ENCODE results near the gene TSPAN5. TPM values are rescaled to one million over a fixed set of nuclear protein-coding genes. Genes with fewer than 3 reads are reported as not detected.
"Not testable (repeated sequence)": the region's sequence is repeated elsewhere in the genome, so short reads cannot be mapped to it uniquely, and the experiment has no call there.

The TSPAN5 gene
- total RNA-seq, 2 donors from 2014 or later, result 22.1 to 24.9 TPM

DNA sequence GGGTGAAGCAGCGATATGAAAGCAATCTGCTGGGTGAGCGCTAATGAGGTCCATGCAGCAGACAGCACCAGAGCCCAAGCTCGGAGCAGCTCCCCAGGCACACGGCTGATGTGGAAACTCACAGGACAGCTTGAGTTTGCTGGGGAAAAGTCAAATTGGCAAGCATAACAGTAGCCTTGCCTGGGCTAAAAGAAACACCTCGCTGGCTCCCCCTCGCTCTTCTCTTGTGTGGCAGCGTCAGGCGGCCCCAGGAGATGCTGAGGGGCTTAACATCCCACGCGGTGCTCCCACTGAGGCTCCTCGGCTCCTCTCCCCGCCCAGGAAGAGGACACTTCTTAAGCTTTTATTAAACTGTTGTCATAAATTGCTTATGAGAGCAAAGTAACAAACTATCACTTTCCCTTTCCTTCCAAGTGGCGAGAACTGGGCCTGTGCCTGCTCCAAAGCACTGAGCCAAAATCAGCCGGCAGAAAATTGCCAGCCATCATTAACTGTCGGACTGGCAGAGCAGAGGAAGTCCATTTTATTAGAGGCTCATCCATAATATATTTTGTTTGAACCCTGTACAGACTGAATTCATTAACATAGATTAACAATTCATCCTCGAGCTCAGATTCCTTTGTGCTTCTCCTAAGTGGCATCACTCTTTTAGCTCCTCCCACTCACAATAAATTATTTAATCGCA lies 111.4 kb downstream of the TSPAN5 start:
- no peaks in the 10 kb centered on the region for H3K9me3 Mint-ChIP-seq
- peaks cover 8 to 10% of the 10 kb centered on the region in 2 donors for H3K4me1 Mint-ChIP-seq (ENCODE audit: low read depth in 2 of 2)
- H3K4me3 Mint-ChIP-seq, result no peak overlapping the region
- peaks cover 8% of the 10 kb centered on the region for H3K36me3 Mint-ChIP-seq
- no peak for DNase-seq (ENCODE audit: low spot score)
- no peak overlapping the region for H3K27ac Mint-ChIP-seq
- H3K27me3 Mint-ChIP-seq, result no peaks in the 10 kb centered on the region
- no peak for ATAC-seq

DNA sequence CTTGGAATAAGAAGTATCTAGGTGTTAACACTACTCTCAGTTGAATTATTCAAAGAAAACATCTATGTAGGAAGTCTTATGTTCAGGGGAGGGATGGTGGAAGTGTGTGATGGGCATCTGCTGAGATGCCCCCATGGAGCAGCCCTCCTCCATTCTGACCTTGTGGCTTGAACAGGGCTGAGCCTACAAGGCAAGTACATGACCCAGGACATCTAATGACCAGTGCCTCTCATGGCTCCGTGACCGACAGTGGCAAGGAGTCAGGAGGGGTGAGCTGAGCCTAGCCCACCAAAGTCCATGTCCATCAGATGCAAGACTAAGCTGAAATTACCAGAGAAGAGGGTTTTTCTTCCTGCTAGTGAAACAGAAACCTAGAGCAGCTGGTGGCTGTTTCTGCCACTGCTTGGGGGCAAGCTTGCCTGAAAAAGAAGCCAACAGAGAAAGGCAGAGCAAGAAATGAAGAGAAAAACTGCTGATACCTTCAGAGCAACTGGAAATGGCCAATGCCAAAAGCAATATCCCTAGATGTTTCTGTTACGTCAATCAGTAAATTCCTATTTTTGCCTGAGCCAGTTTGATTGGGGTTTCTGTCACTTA lies 113.5 kb downstream of the TSPAN5 start:
- DNase-seq (ENCODE audit: low spot score) (no peak), ATAC-seq (no peak)
- H3K27ac Mint-ChIP-seq, result peak overlapping the region in 1 of 2 donors; percentile 30
- peaks cover 8 to 12% of the 10 kb centered on the region in 2 donors for H3K4me1 Mint-ChIP-seq (ENCODE audit: low read depth in 2 of 2)
- no peak overlapping the region for H3K4me3 Mint-ChIP-seq
- no peaks in the 10 kb centered on the region for H3K27me3 Mint-ChIP-seq
- no peaks in the 10 kb centered on the region for H3K9me3 Mint-ChIP-seq
- no peaks in the 10 kb centered on the region for H3K36me3 Mint-ChIP-seq

DNA sequence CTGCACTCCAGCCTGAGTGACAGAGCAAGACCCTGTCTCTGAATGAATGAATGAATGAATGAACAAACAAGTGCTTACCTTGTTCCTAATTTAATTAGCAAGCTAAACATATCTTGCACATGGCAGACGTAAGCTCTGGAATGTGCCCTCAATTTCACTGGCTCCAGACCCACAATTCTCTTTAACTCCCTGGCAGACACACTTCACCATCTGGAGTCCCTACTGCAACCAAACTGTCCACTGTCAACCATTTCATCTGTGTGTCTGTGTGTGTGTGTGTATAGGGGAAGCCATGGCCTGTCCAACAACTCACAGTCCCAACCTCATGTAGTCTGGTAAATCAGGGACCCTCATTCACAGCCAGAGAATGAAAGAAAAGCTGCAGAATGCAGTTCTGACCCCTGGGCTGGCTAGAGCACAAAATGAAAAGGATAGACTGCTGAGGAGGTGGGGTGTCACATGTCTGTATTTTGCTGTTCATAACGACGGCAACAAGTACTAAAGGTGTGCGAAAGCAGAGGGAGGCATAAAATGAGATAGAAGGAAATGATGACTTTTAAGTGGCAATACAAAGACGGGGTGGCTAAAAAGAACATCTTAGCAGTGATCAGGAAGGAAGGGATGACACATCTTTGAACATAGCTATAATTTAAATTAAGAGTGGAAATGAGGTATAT lies 114.1 kb downstream of the TSPAN5 start:
- no peak for ATAC-seq
- Mint-ChIP-seq H3K27ac (peak overlapping the region in 1 of 2 donors; percentile 30), H3K36me3 (no peaks in the 10 kb centered on the region), H3K9me3 (no peaks in the 10 kb centered on the region), H3K27me3 (no peaks in the 10 kb centered on the region), H3K4me1 (ENCODE audit: low read depth in 2 of 2) (peaks cover 8 to 12% of the 10 kb centered on the region in 2 donors), H3K4me3 (no peak overlapping the region)
- DNase-seq (ENCODE audit: low spot score), result no peak

DNA sequence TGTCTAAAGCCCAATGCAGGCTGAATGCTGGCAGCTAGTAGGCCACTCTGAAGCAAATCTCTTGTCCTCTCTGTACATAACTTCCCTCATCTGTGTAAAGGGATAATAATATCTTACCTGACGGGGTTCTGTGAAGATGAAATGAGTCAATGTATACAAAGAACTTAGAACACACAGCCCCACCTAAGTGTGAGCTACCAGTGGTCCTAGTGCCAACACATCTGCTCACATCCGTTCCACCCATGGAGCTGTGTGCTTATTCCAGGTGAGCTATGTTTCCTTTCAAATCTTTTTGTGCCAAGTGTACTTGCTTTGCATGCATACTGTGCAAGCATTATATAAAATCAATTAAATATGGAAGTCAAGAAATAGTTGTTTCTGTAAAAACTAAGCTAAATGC lies 116.4 kb downstream of the TSPAN5 start:
- no peak for ATAC-seq
- Mint-ChIP-seq H3K36me3 (no peaks in the 10 kb centered on the region), H3K4me3 (no peak overlapping the region), H3K27me3 (no peaks in the 10 kb centered on the region), H3K27ac (no peak overlapping the region), H3K9me3 (no peaks in the 10 kb centered on the region), H3K4me1 (ENCODE audit: low read depth in 2 of 2) (peaks cover 8 to 12% of the 10 kb centered on the region in 2 donors)
- DNase-seq (ENCODE audit: low spot score), result no peak

DNA sequence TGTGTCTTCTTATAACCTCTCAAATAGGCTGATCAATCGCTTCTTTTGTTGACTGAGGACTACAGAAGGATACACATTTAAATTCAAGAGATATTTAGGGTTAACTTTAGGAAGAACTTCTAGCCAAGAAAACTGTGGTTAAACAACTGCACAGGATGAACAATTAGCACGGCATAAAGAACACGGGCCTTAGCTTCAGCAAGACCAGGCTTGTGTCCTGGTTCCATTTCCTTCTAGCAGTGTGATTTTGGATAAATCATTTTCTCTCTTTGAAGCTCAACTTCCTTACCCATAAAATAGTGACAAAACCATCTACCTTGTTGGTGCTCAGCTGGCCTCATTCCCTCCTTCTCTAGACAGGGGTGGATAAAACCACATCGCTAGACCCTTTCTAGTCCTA lies 117.6 kb downstream of the TSPAN5 start:
- Mint-ChIP-seq H3K4me1 (ENCODE audit: low read depth in 2 of 2) (peaks cover 9 to 16% of the 10 kb centered on the region in 2 donors), H3K36me3 (peaks cover 1% of the 10 kb centered on the region), H3K27ac (no peak overlapping the region), H3K9me3 (no peaks in the 10 kb centered on the region), H3K27me3 (no peaks in the 10 kb centered on the region), H3K4me3 (no peak overlapping the region)
- ATAC-seq (no peak), DNase-seq (ENCODE audit: low spot score) (no peak)

DNA sequence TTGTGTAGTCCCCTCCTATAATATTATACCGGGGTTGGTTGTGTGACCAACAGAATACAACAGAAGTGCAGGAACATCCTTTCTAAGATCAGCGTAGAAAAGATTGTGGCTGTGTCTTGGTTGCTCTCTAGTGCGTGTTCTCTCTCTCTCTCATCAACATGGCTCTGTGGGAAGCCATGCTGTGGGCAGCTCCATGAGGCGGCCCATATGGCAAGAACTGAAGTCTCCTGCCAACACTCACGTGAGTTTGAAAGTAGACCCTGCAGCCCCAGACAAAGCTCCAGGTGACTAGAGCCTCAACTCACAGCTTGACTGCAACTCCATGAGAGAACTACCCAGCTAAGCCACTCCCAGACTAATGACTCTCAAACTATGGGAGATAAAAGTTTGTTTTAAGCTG lies 118.7 kb downstream of the TSPAN5 start:
- Mint-ChIP-seq H3K4me1 (ENCODE audit: low read depth in 2 of 2) (peaks cover 15 to 18% of the 10 kb centered on the region in 2 donors), H3K9me3 (no peaks in the 10 kb centered on the region), H3K36me3 (peaks cover 6% of the 10 kb centered on the region), H3K27ac (no peak overlapping the region), H3K4me3 (no peak overlapping the region), H3K27me3 (no peaks in the 10 kb centered on the region)
- DNase-seq (ENCODE audit: low spot score), result no peak
- no peak for ATAC-seq

DNA sequence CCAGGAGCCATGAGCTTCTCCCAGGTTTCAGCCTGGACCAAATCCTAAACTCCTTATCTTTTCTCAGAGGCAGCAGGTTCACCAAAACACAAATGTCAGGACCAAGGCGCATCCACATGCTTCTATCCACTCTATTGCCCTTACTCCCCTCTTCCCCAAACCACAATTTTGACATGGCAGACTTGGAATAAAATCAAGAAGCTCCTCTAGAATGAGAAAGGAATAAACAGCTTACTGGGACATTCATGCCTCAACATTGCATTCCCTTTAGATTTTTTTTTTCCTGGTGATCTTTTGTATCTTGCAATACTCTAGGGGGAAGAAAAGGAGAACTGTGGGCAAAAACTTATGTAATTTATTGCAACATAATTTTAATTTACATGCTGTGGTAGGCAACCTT lies 119.1 kb downstream of the TSPAN5 start:
- ATAC-seq, result no peak
- H3K36me3 Mint-ChIP-seq, result peaks cover 6% of the 10 kb centered on the region
- H3K27ac Mint-ChIP-seq, result no peak overlapping the region

DNA sequence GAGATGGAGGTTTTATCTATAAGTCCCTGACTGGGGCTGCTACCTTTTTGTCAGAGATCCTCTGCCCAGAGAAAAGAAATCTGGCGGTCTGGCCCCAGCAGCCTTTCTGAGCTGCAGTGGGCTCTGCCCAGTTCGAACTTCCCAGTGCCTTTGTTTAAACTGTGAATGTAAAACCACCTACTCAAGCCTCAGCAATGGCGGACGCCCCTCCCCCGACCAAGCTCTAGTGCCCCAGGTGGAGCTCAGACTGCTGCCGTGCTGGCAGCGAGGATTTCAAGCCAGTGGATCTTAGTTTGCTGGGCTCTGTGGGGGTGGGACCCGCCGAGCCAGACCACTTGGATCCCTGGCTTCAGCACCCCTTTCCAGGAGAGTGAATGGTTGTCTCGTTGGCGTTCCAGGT lies 121.8 kb downstream of the TSPAN5 start:
- Mint-ChIP-seq H3K9me3 (peaks cover 3% of the 10 kb centered on the region), H3K4me1 (ENCODE audit: low read depth in 2 of 2) (peaks cover 27 to 31% of the 10 kb centered on the region in 2 donors), H3K36me3 (peaks cover 11% of the 10 kb centered on the region), H3K4me3 (no peak overlapping the region), H3K27me3 (no peaks in the 10 kb centered on the region), H3K27ac (no peak overlapping the region)
- no peak for ATAC-seq
- no peak for DNase-seq (ENCODE audit: low spot score)

More for the DNA sequence above, 119.1 kb downstream of the TSPAN5 start:
- H3K9me3 Mint-ChIP-seq, result no peaks in the 10 kb centered on the region
- no peaks in the 10 kb centered on the region for H3K27me3 Mint-ChIP-seq
- H3K4me1 Mint-ChIP-seq (ENCODE audit: low read depth in 2 of 2), result peaks cover 15 to 18% of the 10 kb centered on the region in 2 donors
- no peak for DNase-seq (ENCODE audit: low spot score)
- H3K4me3 Mint-ChIP-seq, result no peak overlapping the region

DNA sequence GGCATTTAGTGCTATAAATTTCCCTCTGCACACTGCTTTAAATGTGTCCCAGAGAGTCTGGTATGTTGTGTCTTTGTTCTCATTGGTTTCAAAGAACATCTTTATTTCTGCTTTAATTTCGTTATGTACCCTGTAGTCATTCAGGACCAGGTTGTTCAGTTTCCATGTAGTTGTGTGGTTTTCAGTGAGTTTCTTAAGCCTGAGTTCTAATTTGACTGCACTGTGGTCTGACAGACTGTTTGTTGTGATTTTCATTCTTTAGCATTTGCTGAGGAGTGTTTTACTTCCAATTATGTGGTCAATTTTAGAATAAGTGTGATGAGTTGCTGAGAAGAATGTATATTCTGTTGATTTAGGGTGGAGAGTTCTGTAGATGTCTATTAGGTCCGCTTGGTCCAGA lies 124.3 kb downstream of the TSPAN5 start:
- DNase-seq (ENCODE audit: low spot score); ATAC-seq; H3K9me3 Mint-ChIP-seq; H3K27me3 Mint-ChIP-seq: not testable (repeated sequence)
- Mint-ChIP-seq H3K27ac (peak overlapping the region; percentile 83 to 89), H3K4me1 (ENCODE audit: low read depth in 2 of 2) (peaks cover 31 to 49% of the 10 kb centered on the region in 2 donors), H3K4me3 (peak overlapping the region; percentile 88), H3K36me3 (peaks cover 11% of the 10 kb centered on the region)

DNA sequence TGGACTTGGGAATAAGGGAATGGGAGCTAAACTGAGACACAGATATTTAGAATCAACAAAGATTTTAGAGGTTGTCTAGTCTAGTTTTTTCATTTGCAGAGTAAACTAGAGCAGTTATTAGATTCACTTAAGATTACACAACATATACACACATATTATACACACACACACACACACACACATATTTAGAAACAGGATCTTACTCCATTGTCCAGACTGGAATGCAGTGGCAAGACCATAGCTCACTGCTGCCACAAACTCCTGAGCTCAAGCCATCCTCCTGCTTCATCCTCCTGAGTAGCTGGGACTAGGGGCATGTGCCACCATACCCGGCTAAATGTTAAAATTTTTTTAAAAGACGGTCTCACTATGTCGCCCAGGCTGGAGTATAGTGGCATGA lies 127.8 kb downstream of the TSPAN5 start:
- Mint-ChIP-seq H3K36me3 (peaks cover 8% of the 10 kb centered on the region), H3K4me3 (no peak overlapping the region), H3K4me1 (ENCODE audit: low read depth in 2 of 2) (peaks cover 38 to 59% of the 10 kb centered on the region in 2 donors), H3K9me3 (peaks cover 3% of the 10 kb centered on the region), H3K27me3 (no peaks in the 10 kb centered on the region), H3K27ac (no peak overlapping the region)
- ATAC-seq (no peak), DNase-seq (ENCODE audit: low spot score) (no peak)

DNA sequence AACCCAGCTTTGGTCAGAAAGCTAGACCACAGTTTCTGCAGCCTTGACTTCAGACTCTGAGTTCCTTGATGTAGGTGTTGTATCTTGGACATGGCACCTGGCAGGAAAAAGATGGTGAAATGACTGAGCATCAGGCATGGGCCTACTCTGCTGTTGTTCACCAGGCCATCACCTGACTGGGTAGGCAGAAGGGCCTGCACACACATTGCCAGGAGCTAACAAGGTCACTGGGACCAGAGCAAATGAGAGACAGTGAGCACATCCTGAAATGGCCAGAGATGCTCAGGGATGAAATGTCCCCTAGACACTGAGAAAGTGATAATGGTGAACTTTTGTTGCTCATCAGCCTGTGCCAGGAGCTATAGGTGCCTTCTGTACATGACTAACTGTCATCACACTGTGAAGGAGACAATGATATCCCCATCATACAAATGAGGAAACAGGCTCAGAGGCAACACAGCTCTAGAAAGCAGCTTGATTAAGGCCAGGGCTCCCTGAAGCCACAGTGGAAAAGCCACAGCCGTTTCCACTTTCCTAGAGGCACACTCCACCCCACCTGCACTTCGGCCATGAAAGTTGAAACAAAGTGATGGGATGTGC lies 128.3 kb downstream of the TSPAN5 start:
- H3K4me3 Mint-ChIP-seq, result no peak overlapping the region

DNA sequence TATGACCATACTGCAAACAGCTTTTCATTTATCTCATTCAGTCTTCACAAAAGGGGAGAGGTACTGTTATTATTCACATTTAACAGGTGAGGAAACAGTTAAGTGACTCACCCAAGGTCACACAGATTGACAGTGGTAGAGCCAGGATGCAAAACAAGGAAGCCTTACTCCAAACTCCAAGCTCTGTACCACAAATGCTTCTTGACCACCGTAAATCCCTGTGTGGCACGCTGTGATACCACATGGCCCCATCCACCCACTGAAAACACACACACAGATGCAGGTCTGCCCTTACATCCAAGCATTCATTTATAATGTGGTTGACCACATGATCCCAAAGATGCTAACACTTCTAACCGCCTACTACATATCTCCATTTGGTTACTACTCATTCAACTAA lies 129.5 kb downstream of the TSPAN5 start:
- peak overlapping the region; percentile 16 for H3K4me3 Mint-ChIP-seq
- peaks cover 30 to 45% of the 10 kb centered on the region in 2 donors for H3K4me1 Mint-ChIP-seq (ENCODE audit: low read depth in 2 of 2)

More for the DNA sequence above, 128.3 kb downstream of the TSPAN5 start:
- Mint-ChIP-seq H3K36me3 (peaks cover 6% of the 10 kb centered on the region), H3K9me3 (peaks cover 3% of the 10 kb centered on the region), H3K27ac (no peak overlapping the region), H3K4me1 (ENCODE audit: low read depth in 2 of 2) (peaks cover 38 to 56% of the 10 kb centered on the region in 2 donors), H3K27me3 (no peaks in the 10 kb centered on the region)
- DNase-seq (ENCODE audit: low spot score), result no peak
- ATAC-seq, result peak; percentile 60 to 62

DNA sequence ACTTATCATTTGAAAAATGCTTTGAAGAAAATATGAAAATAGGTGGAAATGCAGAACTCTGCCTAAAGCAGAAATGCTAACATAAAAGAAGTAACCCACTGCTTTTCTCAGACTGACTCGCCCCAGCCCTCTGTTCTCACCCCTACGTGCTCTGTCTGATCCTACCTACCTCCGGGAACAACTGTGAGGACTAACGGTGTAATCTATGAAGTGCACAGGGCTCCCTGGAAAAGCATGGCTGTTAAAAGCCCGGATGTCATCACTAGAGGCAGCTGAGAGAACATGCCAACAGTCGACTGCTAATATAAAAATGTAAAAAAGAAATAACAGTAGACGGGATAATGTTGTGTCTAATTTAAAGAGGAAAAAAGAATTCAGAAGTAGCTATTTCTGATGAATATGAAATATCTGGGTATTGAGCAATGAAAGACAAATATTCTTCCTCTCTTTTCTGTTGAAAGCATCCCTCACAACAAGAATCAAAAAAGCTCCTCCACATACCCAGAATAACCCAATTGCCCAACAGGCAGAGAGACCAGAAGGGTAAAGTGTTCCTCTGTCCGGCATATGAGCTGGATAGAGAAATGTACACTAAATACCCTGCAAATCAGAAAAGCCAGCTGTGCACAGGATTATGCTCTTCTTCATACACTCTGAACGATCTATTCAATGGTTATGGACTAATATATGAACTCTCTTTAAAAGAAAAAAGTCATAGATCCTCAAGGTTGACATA lies 130.7 kb downstream of the TSPAN5 start:
- Mint-ChIP-seq H3K27me3 (no peaks in the 10 kb centered on the region), H3K4me3 (no peak overlapping the region), H3K4me1 (ENCODE audit: low read depth in 2 of 2) (peaks cover 28 to 42% of the 10 kb centered on the region in 2 donors), H3K9me3 (no peaks in the 10 kb centered on the region), H3K27ac (no peak overlapping the region), H3K36me3 (no peaks in the 10 kb centered on the region)
- ATAC-seq (no peak), DNase-seq (ENCODE audit: low spot score) (no peak)

More for the DNA sequence above, 129.5 kb downstream of the TSPAN5 start:
- DNase-seq (ENCODE audit: low spot score) (no peak), ATAC-seq (peak; percentile 78 to 81)
- H3K9me3 Mint-ChIP-seq, result peaks cover under 1% of the 10 kb centered on the region
- peak overlapping the region; percentile 9 to 37 for H3K27ac Mint-ChIP-seq
- H3K36me3 Mint-ChIP-seq, result peaks cover 2% of the 10 kb centered on the region
- H3K27me3 Mint-ChIP-seq, result no peaks in the 10 kb centered on the region
